SIG-M5 treated with dmso at 0.1 percent for 504 hours (cell line): ENCODE measurements around the gene DPH1.
A peak's percentile ranks its signal among the peaks of the same experiment; 100 is the strongest.
"Not testable (repeated sequence)": the region's sequence is repeated elsewhere in the genome, so short reads cannot be mapped to it uniquely, and the experiment has no call there.

Experiments used
- DNase-seq: peaks from one replicate; lab custom pipeline; 2025; ENCODE audit not compliant: unreplicated experiment; lab: John Stamatoyannopoulos, UW

Gene DPH1

GRCh38 chr17:2029911-2030778, at the start of gene DPH1:
Gene DPH1, plus strand, starts transcription at chr17:2030153. Its CDS starts 17 bp downstream, at chr17:2030170.
- DNase-seq, result peak; percentile 89

GRCh38 chr17:1980665-1981250, 49.2 kb upstream of the DPH1 start:
- no peak for DNase-seq

GRCh38 chr17:1982793-1983366, 47.1 kb upstream of the DPH1 start:
- DNase-seq, result not testable (repeated sequence)

- no peak for DNase-seq
These were observed 44.9 kb upstream of the DPH1 start for GRCh38 chr17:1985093-1985492.

GRCh38 chr17:1985686-1986085, 44.3 kb upstream of the DPH1 start:
- no peak for DNase-seq

- DNase-seq, result no peak
These were observed 43.0 kb upstream of the DPH1 start for GRCh38 chr17:1986783-1987451.

GRCh38 chr17:1989135-1989534, 40.8 kb upstream of the DPH1 start:
- DNase-seq, result no peak

- DNase-seq, result no peak
These were observed 37.4 kb upstream of the DPH1 start for GRCh38 chr17:1992541-1992940.

GRCh38 chr17:1994707-1995106, 35.2 kb upstream of the DPH1 start:
- DNase-seq, result no peak

- DNase-seq, result no peak
These were observed 34.5 kb upstream of the DPH1 start for GRCh38 chr17:1995321-1995892.

GRCh38 chr17:1995907-1996799, 33.8 kb upstream of the DPH1 start:
- no peak for DNase-seq

GRCh38 chr17:1996800-1997288, 33.1 kb upstream of the DPH1 start:
- no peak for DNase-seq

- DNase-seq, result no peak
These were observed 32.5 kb upstream of the DPH1 start for GRCh38 chr17:1997289-1997926.

- no peak for DNase-seq
These were observed 31.8 kb upstream of the DPH1 start for GRCh38 chr17:1997927-1998742.

- no peak for DNase-seq
These were observed 30.2 kb upstream of the DPH1 start for GRCh38 chr17:1999557-2000251.

GRCh38 chr17:2002767-2003329, 27.1 kb upstream of the DPH1 start:
- no peak for DNase-seq

- DNase-seq, result no peak
These were observed 26.4 kb upstream of the DPH1 start for GRCh38 chr17:2003525-2003924.

- DNase-seq, result no peak
These were observed 25.5 kb upstream of the DPH1 start for GRCh38 chr17:2004435-2004952.
